Neutrophil (primary cell): ENCODE data around the gene CLDN10.
A peak's percentile ranks its signal among the peaks of the same experiment; 100 is the strongest.

Source experiments
- H3K27ac ChIP-seq: fragments of 200-600 bp; sonication (generic); 2 replicates; pipeline ENCODE4 v1.5.1; 2016; ENCODE audit warnings: mild to moderate bottlenecking, moderate library complexity
- H3K27me3 ChIP-seq: fragments of 200-600 bp; sonication (generic); 2 replicates; pipeline ENCODE4 v1.6.0; 2016; ENCODE audit warnings: mild to moderate bottlenecking
- H3K36me3 ChIP-seq: fragments of 200-600 bp; sonication (generic); 2 replicates; pipeline ENCODE4 v1.5.1; 2017
- H3K4me1 ChIP-seq, 2 experiments: fragments of 200-600 bp in 1 of 2; sonication (generic) in 1 of 2; 1 replicate in 1 of 2; 2 replicates in 1 of 2; pipeline versions ENCODE4 v1.5.1 to v1.6.1; 2013 to 2016; ENCODE audit warnings: low read depth in 1 of 2, low read length in 1 of 2, mild to moderate bottlenecking in 1 of 2, moderate library complexity in 1 of 2; ENCODE audit not compliant: control insufficient read depth in 1 of 2, insufficient read depth in 1 of 2
- H3K4me3 ChIP-seq, 2 experiments: fragments of 200-600 bp in 1 of 2; sonication (generic) in 1 of 2; 1 replicate in 1 of 2; 2 replicates in 1 of 2; pipeline ENCODE4 v1.5.1; 2013 to 2016; ENCODE audit warnings: low read depth in 1 of 2, low read length in 1 of 2, mild to moderate bottlenecking in 1 of 2, moderate library complexity in 1 of 2
- H3K9me3 ChIP-seq: fragments of 200-600 bp; sonication (generic); 2 replicates; pipeline ENCODE4 v1.5.1; 2016
- TF ChIP-seq, protein P1 (sequence below): fragments of 200-600 bp; sonication (generic); IDR thresholded peaks from 2 replicates; pipeline ENCODE4 v1.5.1; 2016; ENCODE audit warnings: antibody characterized with exemption

Gene CLDN10

DNA sequence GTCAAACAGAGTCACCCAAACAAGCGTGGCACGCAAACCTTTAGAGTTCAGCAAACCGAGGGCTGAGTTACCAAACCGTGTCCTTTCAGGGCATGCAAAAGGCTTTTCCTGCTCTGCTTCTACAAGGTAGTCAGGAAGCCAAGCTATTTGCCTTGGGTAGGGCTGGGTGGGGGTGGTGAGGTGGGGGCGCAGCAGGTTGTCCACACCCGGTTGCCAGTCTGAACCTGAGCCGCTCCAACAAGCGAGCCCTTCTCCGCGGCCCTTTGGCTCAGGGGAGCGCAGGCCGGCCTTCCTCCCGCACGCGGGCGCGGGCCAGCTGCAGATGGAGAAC is 347 bp upstream of the CLDN10 start:
- TF ChIP-seq, protein P1, sequence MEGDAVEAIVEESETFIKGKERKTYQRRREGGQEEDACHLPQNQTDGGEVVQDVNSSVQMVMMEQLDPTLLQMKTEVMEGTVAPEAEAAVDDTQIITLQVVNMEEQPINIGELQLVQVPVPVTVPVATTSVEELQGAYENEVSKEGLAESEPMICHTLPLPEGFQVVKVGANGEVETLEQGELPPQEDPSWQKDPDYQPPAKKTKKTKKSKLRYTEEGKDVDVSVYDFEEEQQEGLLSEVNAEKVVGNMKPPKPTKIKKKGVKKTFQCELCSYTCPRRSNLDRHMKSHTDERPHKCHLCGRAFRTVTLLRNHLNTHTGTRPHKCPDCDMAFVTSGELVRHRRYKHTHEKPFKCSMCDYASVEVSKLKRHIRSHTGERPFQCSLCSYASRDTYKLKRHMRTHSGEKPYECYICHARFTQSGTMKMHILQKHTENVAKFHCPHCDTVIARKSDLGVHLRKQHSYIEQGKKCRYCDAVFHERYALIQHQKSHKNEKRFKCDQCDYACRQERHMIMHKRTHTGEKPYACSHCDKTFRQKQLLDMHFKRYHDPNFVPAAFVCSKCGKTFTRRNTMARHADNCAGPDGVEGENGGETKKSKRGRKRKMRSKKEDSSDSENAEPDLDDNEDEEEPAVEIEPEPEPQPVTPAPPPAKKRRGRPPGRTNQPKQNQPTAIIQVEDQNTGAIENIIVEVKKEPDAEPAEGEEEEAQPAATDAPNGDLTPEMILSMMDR = no peak
- Histone ChIP-seq H3K36me3 (no peaks in the 10 kb centered on the region), H3K27ac (no peak overlapping the region), H3K4me3 (peak overlapping the region; percentile 38 to 52), H3K4me1 (peaks cover 20 to 27% of the 10 kb centered on the region in 2 experiments), H3K27me3 (peaks cover 39% of the 10 kb centered on the region), H3K9me3 (no peaks in the 10 kb centered on the region)

DNA sequence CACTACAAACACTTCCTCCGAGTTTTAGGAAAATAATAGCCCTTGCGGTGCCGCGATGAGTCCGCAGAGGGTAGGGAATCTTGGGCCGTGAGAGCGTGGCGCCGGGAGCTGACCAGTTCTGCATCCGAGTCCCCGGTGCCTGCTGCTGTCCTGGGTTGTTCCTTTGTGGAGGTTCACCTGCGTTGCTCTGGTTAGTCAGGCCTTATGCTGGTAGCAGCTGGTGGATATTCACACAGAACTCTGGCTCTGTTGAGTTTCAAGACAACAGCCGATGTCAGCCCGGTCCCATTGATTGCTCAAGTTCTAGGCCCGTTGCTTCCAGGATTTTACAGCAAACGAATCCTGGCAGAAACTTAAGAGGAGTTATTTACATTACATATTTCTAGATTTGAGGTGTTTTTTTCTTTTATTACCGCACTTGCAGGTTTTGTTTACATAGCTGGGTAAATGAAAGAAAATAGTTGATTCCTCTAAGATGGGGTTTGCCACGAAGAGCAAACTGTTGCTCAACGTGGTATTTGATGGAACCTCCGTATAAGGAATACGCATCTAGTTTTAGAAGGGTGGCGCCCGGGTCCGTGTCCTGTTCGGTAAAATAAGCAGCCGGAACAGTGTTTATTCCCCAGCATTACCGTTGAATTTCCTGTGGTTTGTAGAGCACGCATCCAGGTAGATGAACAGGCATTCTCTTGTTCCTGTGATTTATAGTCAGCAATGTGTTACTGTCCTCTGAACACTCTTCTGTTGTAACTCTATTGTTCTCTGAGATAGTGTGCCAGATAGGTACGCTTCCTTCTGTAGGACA is 1.3 kb downstream of the CLDN10 start:
- Histone ChIP-seq H3K27me3 (peaks cover 39% of the 10 kb centered on the region), H3K4me3 (peak overlapping the region; percentile 38 to 52), H3K4me1 (peaks cover 20 to 27% of the 10 kb centered on the region in 2 experiments), H3K9me3 (no peaks in the 10 kb centered on the region), H3K36me3 (no peaks in the 10 kb centered on the region), H3K27ac (no peak overlapping the region)
- TF ChIP-seq, protein P1 = no peak

DNA sequence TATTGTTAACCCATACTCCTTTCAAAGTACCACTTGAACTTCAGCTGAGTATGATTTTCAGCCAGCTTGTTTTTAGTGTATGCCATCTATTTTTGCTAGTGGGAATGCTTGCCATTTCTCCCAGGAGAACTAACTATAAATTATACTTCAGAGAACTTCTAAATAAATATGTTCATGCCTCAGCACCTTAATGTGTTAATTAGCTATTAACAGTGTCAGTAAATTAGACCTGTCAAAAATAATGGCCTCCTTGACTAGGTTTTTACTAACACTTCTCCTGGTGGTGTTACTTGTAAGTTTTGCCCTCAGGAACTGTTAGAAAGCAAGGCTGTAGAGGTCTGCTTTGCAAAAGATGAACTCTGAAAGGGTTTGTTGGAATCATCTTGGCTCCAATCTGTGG is 4.5 kb downstream of the CLDN10 start:
- H3K27me3 ChIP-seq = peaks cover 27% of the 10 kb centered on the region

DNA sequence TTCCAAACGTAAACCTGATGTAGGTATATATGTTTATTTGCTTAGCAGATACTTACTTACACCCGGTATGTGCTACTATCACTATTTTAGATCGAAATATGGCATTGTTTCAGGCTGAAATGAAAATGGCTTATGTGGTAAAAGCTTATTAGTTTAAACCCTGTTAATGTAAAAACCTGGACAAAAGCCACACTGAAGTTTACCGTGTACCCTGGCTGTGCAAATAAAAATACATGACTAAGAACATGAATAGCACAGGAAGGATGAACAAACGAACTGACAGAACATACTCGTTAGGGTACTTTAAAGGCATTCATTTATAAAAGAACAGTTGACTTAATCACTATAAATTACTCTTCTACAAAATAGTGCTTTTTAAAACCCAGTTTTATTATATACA is 6.6 kb downstream of the CLDN10 start:
- no peaks in the 10 kb centered on the region for H3K36me3 ChIP-seq
- peaks cover 6% of the 10 kb centered on the region for H3K27me3 ChIP-seq
- H3K9me3 ChIP-seq = no peaks in the 10 kb centered on the region
- H3K4me1 ChIP-seq = peaks cover 4 to 6% of the 10 kb centered on the region in 2 experiments
- H3K27ac ChIP-seq = no peak overlapping the region
- TF ChIP-seq, protein P1 = no peak
- no peak overlapping the region for H3K4me3 ChIP-seq

More for the DNA sequence above, 4.5 kb downstream of the CLDN10 start:
- TF ChIP-seq, protein P1 = no peak
- Histone ChIP-seq H3K4me1 (peaks cover 20 to 27% of the 10 kb centered on the region in 2 experiments), H3K9me3 (no peaks in the 10 kb centered on the region), H3K36me3 (no peaks in the 10 kb centered on the region), H3K27ac (no peak overlapping the region), H3K4me3 (no peak overlapping the region)

DNA sequence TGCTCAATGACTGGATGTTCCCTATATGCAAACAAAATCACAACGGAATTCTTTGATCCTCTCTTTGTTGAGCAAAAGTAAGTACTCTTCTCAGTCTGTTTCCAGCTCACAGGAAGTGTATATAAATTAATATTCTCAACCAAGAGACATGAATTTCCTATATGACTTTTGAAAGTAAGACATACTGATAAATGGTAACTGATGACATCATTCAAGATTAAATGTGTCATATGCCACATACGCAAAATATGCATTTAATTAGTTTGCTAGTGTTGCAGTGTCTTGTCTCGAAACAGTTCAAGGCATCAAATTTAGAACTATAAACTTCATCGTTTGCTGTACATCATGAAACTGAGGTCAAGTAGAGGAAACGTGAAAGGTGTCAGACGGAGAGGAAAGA is 7.9 kb downstream of the CLDN10 start:
- TF ChIP-seq, protein P1 = no peak
- H3K4me3 ChIP-seq = no peak overlapping the region
- no peak overlapping the region for H3K27ac ChIP-seq
- H3K27me3 ChIP-seq = no peaks in the 10 kb centered on the region
- no peaks in the 10 kb centered on the region for H3K9me3 ChIP-seq
- H3K36me3 ChIP-seq = no peaks in the 10 kb centered on the region
- peaks cover 0 to 5% of the 10 kb centered on the region in 2 experiments for H3K4me1 ChIP-seq
